Osteoblast (primary cell): ENCODE data around the gene NEDD4L. TPM values are rescaled to one million over a fixed set of nuclear protein-coding genes. Genes with fewer than 3 reads are reported as not detected.

Source experiments
- DNase-seq: peaks from one replicate; pipeline ENCODE4 v3.0.0; 2011; ENCODE audit warnings: low spot score, mixed read lengths; ENCODE audit not compliant: insufficient read length; ENCODE audit errors: missing footprints
- H2AFZ ChIP-seq: 2 replicates; pipeline ENCODE4 v1.6.0; 2011; ENCODE audit warnings: mild to moderate bottlenecking, low read length
- H3K27ac ChIP-seq: 2 replicates; pipeline ENCODE4 v1.5.1; 2011; ENCODE audit warnings: mild to moderate bottlenecking, low read depth, low read length, moderate library complexity
- H3K27me3 ChIP-seq: 2 replicates; pipeline ENCODE4 v1.6.0; 2012; ENCODE audit warnings: mild to moderate bottlenecking, control low read depth, inconsistent platforms, low read length, moderate library complexity; ENCODE audit not compliant: insufficient read depth
- H3K36me3 ChIP-seq: 2 replicates; pipeline ENCODE4 v1.5.1; 2011; ENCODE audit warnings: mild to moderate bottlenecking, low read length, control low read depth, moderate library complexity; ENCODE audit not compliant: insufficient read depth
- H3K4me1 ChIP-seq: 2 replicates; pipeline ENCODE4 v1.5.1; 2011; ENCODE audit warnings: mild to moderate bottlenecking, low read length, control low read depth, moderate library complexity; ENCODE audit not compliant: insufficient read depth
- H3K4me2 ChIP-seq: 2 replicates; pipeline ENCODE4 v1.6.0; 2011; ENCODE audit warnings: mild to moderate bottlenecking, low read length; ENCODE audit not compliant: insufficient read depth
- H3K4me3 ChIP-seq: fragments of 200-600 bp; sonication (generic); 3 replicates; pipeline ENCODE4 v1.5.1; 2012; ENCODE audit warnings: mild to moderate bottlenecking, low read length, inconsistent platforms; ENCODE audit not compliant: insufficient read depth
- H3K79me2 ChIP-seq: 2 replicates; pipeline ENCODE4 v1.6.0; 2012; ENCODE audit warnings: mild to moderate bottlenecking, low read length, control low read depth, inconsistent platforms; ENCODE audit not compliant: insufficient read depth
- H3K9me3 ChIP-seq: 2 replicates; pipeline ENCODE4 v1.5.1; 2011; ENCODE audit warnings: low read depth, low read length, control low read depth
- H4K20me1 ChIP-seq: 2 replicates; pipeline ENCODE4 v1.6.0; 2012; ENCODE audit warnings: mild to moderate bottlenecking, low read length, control low read depth; ENCODE audit not compliant: insufficient read depth
- total RNA-seq: library from RNA; depleted of rRNA; stranded (reverse); fragments of >200 nt; gene quantifications from 2 replicates; pipeline ENCODE4 v1.2.3, GENCODE V29; 2012
- TF ChIP-seq, protein P1 (sequence below): IDR thresholded peaks from 2 replicates; pipeline ENCODE4 v1.5.1; 2011; ENCODE audit warnings: mild to moderate bottlenecking, low read depth, low read length, moderate library complexity; ENCODE audit errors: extremely low read depth

The NEDD4L gene
- total RNA-seq, 1 donor, result 30.0 TPM

DNA sequence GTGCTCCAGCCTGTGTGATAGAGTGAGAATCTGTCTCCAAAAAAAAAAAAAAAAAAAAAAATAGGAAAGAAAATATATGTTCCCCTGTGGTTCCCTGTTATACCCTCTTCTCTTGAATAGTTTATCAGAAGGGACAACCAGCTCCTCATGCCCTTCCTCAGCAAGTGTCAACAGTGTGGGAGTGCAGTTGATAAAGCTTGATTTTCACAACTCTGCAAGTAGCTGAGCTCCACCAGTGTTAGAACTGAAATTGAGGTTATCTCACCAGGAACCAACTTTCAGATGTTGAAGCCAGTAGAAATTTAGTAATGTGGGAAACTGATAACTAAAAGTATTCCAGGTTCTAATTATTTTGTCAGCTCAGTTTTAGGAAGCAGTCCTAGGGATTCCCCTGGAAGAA, 25.1 kb downstream of the NEDD4L start:
- H3K4me1 ChIP-seq, result no peaks in the 10 kb centered on the region
- TF ChIP-seq, protein P1, sequence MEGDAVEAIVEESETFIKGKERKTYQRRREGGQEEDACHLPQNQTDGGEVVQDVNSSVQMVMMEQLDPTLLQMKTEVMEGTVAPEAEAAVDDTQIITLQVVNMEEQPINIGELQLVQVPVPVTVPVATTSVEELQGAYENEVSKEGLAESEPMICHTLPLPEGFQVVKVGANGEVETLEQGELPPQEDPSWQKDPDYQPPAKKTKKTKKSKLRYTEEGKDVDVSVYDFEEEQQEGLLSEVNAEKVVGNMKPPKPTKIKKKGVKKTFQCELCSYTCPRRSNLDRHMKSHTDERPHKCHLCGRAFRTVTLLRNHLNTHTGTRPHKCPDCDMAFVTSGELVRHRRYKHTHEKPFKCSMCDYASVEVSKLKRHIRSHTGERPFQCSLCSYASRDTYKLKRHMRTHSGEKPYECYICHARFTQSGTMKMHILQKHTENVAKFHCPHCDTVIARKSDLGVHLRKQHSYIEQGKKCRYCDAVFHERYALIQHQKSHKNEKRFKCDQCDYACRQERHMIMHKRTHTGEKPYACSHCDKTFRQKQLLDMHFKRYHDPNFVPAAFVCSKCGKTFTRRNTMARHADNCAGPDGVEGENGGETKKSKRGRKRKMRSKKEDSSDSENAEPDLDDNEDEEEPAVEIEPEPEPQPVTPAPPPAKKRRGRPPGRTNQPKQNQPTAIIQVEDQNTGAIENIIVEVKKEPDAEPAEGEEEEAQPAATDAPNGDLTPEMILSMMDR, result no peak

DNA sequence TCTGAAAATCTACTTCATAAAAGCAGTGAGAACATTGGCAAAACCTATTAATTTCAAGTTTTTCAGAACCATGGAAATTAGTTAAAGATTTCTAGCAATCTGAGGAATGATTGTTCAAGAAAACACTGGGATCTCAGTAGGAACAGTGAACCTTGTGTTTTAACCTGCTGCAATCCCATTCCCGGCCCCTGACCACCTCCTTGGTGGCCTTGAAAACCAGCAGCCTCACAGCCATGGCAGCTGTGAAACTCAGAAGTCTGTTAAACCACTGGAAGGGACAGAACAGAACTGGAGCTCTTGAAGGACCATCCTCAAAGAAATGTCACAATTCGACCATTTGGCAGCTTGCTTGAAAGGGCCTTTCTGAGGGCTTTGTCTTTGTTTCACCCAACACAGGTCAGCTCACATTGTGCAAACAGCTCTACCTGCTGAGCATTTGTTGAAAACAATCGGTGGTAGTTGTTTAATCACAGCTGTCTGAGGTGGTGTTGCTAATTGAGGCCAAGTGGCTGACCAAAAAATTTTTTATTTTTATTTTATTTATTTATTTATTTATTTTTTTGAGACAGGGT, 25.8 kb downstream of the NEDD4L start:
- Histone ChIP-seq H3K27me3 (peaks cover 40% of the 10 kb centered on the region), H3K9me3 (no peaks in the 10 kb centered on the region), H3K4me3 (no peak overlapping the region), H4K20me1 (no peaks in the 10 kb centered on the region), H3K36me3 (no peaks in the 10 kb centered on the region), H2AFZ (no peak overlapping the region), H3K4me2 (no peak overlapping the region), H3K27ac (no peak overlapping the region), H3K4me1 (no peaks in the 10 kb centered on the region), H3K79me2 (no peaks in the 10 kb centered on the region)
- TF ChIP-seq, protein P1, result no peak
- no peak for DNase-seq

More for the DNA sequence above, 25.1 kb downstream of the NEDD4L start:
- Histone ChIP-seq H3K27me3 (peaks cover 35% of the 10 kb centered on the region), H3K36me3 (no peaks in the 10 kb centered on the region), H3K79me2 (no peaks in the 10 kb centered on the region), H3K9me3 (no peaks in the 10 kb centered on the region), H4K20me1 (no peaks in the 10 kb centered on the region), H2AFZ (no peak overlapping the region), H3K27ac (no peak overlapping the region), H3K4me3 (no peak overlapping the region), H3K4me2 (no peak overlapping the region)
- DNase-seq, result no peak

DNA sequence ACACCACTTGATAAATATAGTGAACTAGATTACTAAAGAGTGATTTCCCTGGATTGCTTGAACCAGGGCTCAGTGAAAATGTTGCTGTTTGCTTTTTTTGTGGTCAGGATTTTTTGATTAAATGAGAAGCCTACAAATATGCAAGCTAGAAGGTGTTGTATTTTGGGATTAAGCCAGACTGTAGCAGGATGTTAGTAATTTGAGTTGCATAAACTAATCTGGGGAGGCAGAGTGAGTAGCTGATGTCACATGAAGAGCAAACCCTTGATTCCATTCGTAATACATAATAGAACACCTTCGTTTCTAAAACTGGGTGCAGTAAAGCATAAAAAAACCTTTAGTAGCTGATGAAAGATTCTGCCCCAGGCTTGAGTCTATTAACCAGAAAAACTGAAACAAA, 32.0 kb downstream of the NEDD4L start:
- no peak overlapping the region for H3K27ac ChIP-seq
- H3K4me3 ChIP-seq, result no peak overlapping the region
- no peaks in the 10 kb centered on the region for H3K9me3 ChIP-seq
- no peaks in the 10 kb centered on the region for H3K4me1 ChIP-seq
- H4K20me1 ChIP-seq, result no peaks in the 10 kb centered on the region
- no peaks in the 10 kb centered on the region for H3K79me2 ChIP-seq
- no peak overlapping the region for H3K4me2 ChIP-seq
- H3K36me3 ChIP-seq, result no peaks in the 10 kb centered on the region
- no peak for DNase-seq
- TF ChIP-seq, protein P1, result no peak
- H3K27me3 ChIP-seq, result peaks cover 37% of the 10 kb centered on the region
- H2AFZ ChIP-seq, result no peak overlapping the region

DNA sequence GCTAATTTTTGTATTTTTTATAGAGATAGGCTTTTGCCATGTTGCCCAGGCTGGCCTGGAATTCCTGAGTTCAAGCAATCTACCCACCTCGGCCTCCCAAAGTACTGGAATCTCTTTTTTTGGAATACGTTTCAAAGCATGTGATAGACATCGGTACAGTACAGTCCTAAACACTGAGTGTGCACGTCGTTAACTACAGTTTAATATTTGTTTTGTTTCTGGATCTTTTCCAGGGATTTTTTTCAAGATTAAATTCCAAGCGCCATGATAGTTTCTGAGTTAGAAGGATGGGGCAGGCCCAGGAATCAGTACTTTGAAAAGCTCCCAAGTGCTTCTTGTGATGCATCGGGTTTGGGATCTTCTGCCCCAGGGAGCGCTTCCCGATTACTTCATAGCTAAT, 33.3 kb downstream of the NEDD4L start:
- Histone ChIP-seq H3K4me1 (no peaks in the 10 kb centered on the region), H4K20me1 (no peaks in the 10 kb centered on the region), H3K9me3 (no peaks in the 10 kb centered on the region), H3K4me3 (no peak overlapping the region), H3K36me3 (no peaks in the 10 kb centered on the region), H2AFZ (no peak overlapping the region), H3K4me2 (no peak overlapping the region), H3K27ac (no peak overlapping the region), H3K79me2 (no peaks in the 10 kb centered on the region), H3K27me3 (peaks cover 36% of the 10 kb centered on the region)
- DNase-seq, result no peak
- TF ChIP-seq, protein P1, result no peak
